OCI-LY7 (cell line): ENCODE measurements around the gene CAPN9.

Experiments
- CTCF ChIP-seq: fragments of 200-600 bp; sonication (generic); conservative IDR thresholded peaks from 2 replicates; pipeline ENCODE4 v1.5.1; 2014; ENCODE audit warnings: mild to moderate bottlenecking, antibody characterized with exemption, low read length, moderate library complexity, mixed read lengths
- EZH2phosphoT487 ChIP-seq: fragments of 200-600 bp; sonication (generic); IDR thresholded peaks from 2 replicates; pipeline ENCODE4 v1.6.1; 2018; ENCODE audit warnings: low read depth, borderline replicate concordance, mild to moderate bottlenecking, mixed run types, antibody characterized with exemption, low read length, moderate library complexity, mixed read lengths

- TF ChIP-seq EZH2phosphoT487 = no peak
- no peak for TF ChIP-seq CTCF
Observed at GRCh38 chr1:230821346-230821745, 74.2 kb downstream of the CAPN9 start.
